ENCODE measurements around the gene ABR.
A peak's percentile ranks its signal among the peaks of the same experiment; 100 is the strongest.

The ABR gene

GRCh38 chr17:1043601-1044251 lies 136.1 kb downstream of the ABR start:
- DNase-seq = no peak

GRCh38 chr17:1042486-1042885 lies 137.3 kb downstream of the ABR start:
- no peak for DNase-seq

- no peak for DNase-seq
Measured at GRCh38 chr17:1041746-1042145, 138.0 kb downstream of the ABR start.

GRCh38 chr17:1040216-1040600 lies 139.6 kb downstream of the ABR start:
- no peak for DNase-seq

- peak in 1 of 2 donors; percentile 15 for DNase-seq
Measured at GRCh38 chr17:1039511-1040215, 140.1 kb downstream of the ABR start.

GRCh38 chr17:1039123-1039507 lies 140.7 kb downstream of the ABR start:
- no peak for DNase-seq

- no peak for DNase-seq
Measured at GRCh38 chr17:1038459-1039122, 141.2 kb downstream of the ABR start.

GRCh38 chr17:1037238-1037879 lies 142.4 kb downstream of the ABR start:
- no peak for DNase-seq

GRCh38 chr17:1036845-1037237 lies 142.9 kb downstream of the ABR start:
- no peak for DNase-seq

GRCh38 chr17:1036171-1036844 lies 143.5 kb downstream of the ABR start:
- no peak for DNase-seq

- no peak for DNase-seq
Measured at GRCh38 chr17:1035546-1036170, 144.1 kb downstream of the ABR start.

GRCh38 chr17:1034652-1035210 lies 145.1 kb downstream of the ABR start:
- DNase-seq = no peak

GRCh38 chr17:1033503-1033902 lies 146.3 kb downstream of the ABR start:
- no peak for DNase-seq

GRCh38 chr17:1032391-1032790 lies 147.4 kb downstream of the ABR start:
- DNase-seq = no peak

- no peak for DNase-seq
Measured at GRCh38 chr17:1031711-1032110, 148.1 kb downstream of the ABR start.

GRCh38 chr17:1030684-1031532 lies 148.9 kb downstream of the ABR start:
- no peak for DNase-seq

GRCh38 chr17:1029922-1030644 lies 149.7 kb downstream of the ABR start:
- DNase-seq = no peak

- no peak for DNase-seq
Measured at GRCh38 chr17:1029196-1029921, 150.4 kb downstream of the ABR start.

GRCh38 chr17:1027044-1027443 lies 152.7 kb downstream of the ABR start:
- no peak for DNase-seq

GRCh38 chr17:1026599-1026975 lies 153.2 kb downstream of the ABR start:
- no peak for DNase-seq
